Gastrocnemius medialis (tissue), 4 donors: ENCODE data around the gene COG1. TPM values are rescaled to one million over a fixed set of nuclear protein-coding genes. Genes with fewer than 3 reads are reported as not detected.

Source experiments
- ATAC-seq, 2 donors: fragments of 150-250 bp; one replicate each; pipeline ENCODE4 v1.9.1; 2016
- DNase-seq, 2 donors: peaks; one replicate each; pipeline ENCODE4 v3.0.0-alpha.2; 2019
- H3K27ac ChIP-seq, 4 donors: fragments of 200-600 bp; sonication (generic); 1 replicate in 1 of 4; 2 replicates in 3 of 4; pipeline ENCODE4 v1.5.1; 2016 to 2018; ENCODE audit warnings: mild to moderate bottlenecking in 2 of 4, moderate library complexity in 1 of 4
- H3K27me3 ChIP-seq, 3 donors: fragments of 200-600 bp; sonication (generic) in 2 of 3; 1 replicate in 1 of 3; 2 replicates in 2 of 3; pipeline versions ENCODE4 v1.5.1 to v1.6.0; 2016 to 2019; ENCODE audit warnings: mild to moderate bottlenecking in 1 of 3, moderate library complexity in 1 of 3
- H3K36me3 ChIP-seq, 2 donors: fragments of 200-600 bp; sonication (generic) in 1 of 2; one replicate each; pipeline ENCODE4 v1.5.1; 2017 to 2018
- H3K4me1 ChIP-seq, 2 donors: fragments of 200-600 bp; sonication (generic) in 1 of 2; one replicate each; pipeline ENCODE4 v1.5.1; 2016 to 2017; ENCODE audit warnings: mild to moderate bottlenecking in 2 of 2
- H3K4me3 ChIP-seq, 4 donors: fragments of 200-600 bp; sonication (generic) in 3 of 4; 1 replicate in 1 of 4; 2 replicates in 3 of 4; pipeline ENCODE4 v1.5.1; 2016 to 2019; ENCODE audit warnings: mild to moderate bottlenecking in 2 of 4
- H3K9me3 ChIP-seq, 3 donors: fragments of 200-600 bp; sonication (generic) in 2 of 3; 1 replicate in 1 of 3; 2 replicates in 2 of 3; pipeline ENCODE4 v1.5.1; 2016 to 2019
- POLR2A ChIP-seq, 2 donors: fragments of 450-650 bp; IDR thresholded peaks; one replicate each; pipeline ENCODE4 v1.6.1; 2017; ENCODE audit warnings: antibody characterized with exemption in 2 of 2, mild to moderate bottlenecking in 2 of 2, moderate library complexity in 2 of 2
- in situ Hi-C, 4 donors: fragments of 200-750 bp; cut with MboI; loops; one replicate each; pipeline versions ENCODE4 v1.15.0 to v1.8.0; 2017; ENCODE audit warnings: low sequenced_read_pairs in 4 of 4
- intact Hi-C: fragments of 100-400 bp; cut with DNase I; formaldehyde crosslinking; loops from one replicate; pipeline ENCODE4 v1.15.1; 2023; ENCODE audit warnings: low total_unique reads
- total RNA-seq, 4 donors: library from RNA; depleted of rRNA; stranded (reverse); fragments of >200 nt; gene quantifications; one replicate each; pipeline versions ENCODE4 v1.1.0 to v1.2.3, GENCODE V29; 2016
- TF ChIP-seq, protein P1 (sequence below), 5 experiments: fragments of 450-650 bp in 3 of 5; fragments of 200-600 bp in 2 of 5; sonication (generic) in 2 of 5; IDR thresholded peaks in 4 of 5; conservative IDR thresholded peaks in 1 of 5; 1 replicate in 4 of 5; 2 replicates in 1 of 5; pipeline ENCODE4 v1.5.1; 2016 to 2019; ENCODE audit warnings: antibody characterized with exemption in 5 of 5, mild to moderate bottlenecking in 3 of 5, moderate library complexity in 3 of 5

COG1 gene
- total RNA-seq, 4 donors from 2014 or later = 21.2 to 34.7 (median 26.7) TPM

DNA sequence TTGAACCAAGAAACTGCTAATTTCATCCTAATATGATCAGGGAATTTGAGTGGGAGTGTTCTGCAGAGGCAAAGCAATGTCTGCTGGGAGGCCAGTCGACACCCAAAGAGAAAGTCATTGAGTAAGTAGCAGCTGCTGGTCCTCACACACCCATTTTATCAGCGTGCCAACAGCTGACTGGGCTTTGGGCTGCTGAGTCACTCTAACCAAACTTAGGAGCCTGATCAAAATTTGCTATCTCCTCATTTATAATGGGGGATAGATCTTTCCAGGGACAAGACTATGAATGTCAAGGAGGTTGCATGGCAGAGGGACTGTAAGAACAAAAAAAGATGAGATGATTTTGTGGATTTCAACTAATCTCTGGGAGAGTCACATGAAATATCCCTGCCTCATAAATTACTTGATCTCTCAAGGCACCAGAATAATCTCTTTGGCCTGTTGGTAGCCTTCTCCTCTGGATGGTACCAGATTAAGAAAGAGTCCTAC, 35.9 kb downstream of the COG1 start:
- DNase-seq (peak; percentile 71 to 85), ATAC-seq (peak; percentile 74 to 78)
- H3K36me3 ChIP-seq = no peaks in the 10 kb centered on the region
- peak overlapping the region; percentile 87 to 97 (median 95) for H3K27ac ChIP-seq
- no peaks in the 10 kb centered on the region for H3K27me3 ChIP-seq
- H3K9me3 ChIP-seq = no peaks in the 10 kb centered on the region
- in situ Hi-C loops = no loop called here
- no peak for TF ChIP-seq POLR2A (IDR thresholded peaks at IDR 0.05)
- TF ChIP-seq, protein P1, sequence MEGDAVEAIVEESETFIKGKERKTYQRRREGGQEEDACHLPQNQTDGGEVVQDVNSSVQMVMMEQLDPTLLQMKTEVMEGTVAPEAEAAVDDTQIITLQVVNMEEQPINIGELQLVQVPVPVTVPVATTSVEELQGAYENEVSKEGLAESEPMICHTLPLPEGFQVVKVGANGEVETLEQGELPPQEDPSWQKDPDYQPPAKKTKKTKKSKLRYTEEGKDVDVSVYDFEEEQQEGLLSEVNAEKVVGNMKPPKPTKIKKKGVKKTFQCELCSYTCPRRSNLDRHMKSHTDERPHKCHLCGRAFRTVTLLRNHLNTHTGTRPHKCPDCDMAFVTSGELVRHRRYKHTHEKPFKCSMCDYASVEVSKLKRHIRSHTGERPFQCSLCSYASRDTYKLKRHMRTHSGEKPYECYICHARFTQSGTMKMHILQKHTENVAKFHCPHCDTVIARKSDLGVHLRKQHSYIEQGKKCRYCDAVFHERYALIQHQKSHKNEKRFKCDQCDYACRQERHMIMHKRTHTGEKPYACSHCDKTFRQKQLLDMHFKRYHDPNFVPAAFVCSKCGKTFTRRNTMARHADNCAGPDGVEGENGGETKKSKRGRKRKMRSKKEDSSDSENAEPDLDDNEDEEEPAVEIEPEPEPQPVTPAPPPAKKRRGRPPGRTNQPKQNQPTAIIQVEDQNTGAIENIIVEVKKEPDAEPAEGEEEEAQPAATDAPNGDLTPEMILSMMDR (IDR thresholded peaks at IDR 0.05 in 4 of 5, conservative IDR thresholded peaks at IDR 0.05 in 1 of 5) = no peak
- no peak overlapping the region for H3K4me3 ChIP-seq
- H3K4me1 ChIP-seq = peaks cover 54 to 56% of the 10 kb centered on the region in 2 donors
- intact Hi-C loops = no loop called here

DNA sequence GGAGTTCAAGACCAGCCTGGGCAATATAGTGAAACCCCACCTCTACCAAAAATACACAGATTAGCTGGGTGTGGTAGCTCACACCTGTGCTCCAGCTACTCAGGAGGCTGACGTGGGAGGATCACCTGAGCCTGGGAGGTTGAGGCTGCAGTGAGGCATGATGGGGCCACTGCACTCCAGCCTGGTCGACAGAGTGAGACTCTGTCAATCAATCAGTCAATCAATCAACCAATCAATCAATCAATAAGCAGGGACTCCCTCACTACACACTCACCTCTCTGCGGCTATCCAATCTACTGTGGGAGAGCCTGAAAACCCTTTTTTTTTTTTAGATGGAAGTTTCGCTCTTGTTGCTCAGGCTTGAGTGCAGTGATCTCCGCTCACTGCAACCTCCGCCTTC, 37.2 kb downstream of the COG1 start:
- in situ Hi-C loops (loop anchor here in 1 of 4 donors (5.0 kb wide), 1 partner anchor 43 kb away; no protein-coding TSS in a partner anchor), intact Hi-C loops (no loop called here)
- DNase-seq (no peak), ATAC-seq (no peak)
- H3K27ac ChIP-seq = peak overlapping the region; percentile 87 to 97 (median 95)
- H3K9me3 ChIP-seq = no peaks in the 10 kb centered on the region
- no peaks in the 10 kb centered on the region for H3K36me3 ChIP-seq
- peaks cover 56 to 57% of the 10 kb centered on the region in 2 donors for H3K4me1 ChIP-seq
- no peak for TF ChIP-seq POLR2A (IDR thresholded peaks at IDR 0.05)
- TF ChIP-seq, protein P1 (IDR thresholded peaks at IDR 0.05 in 4 of 5, conservative IDR thresholded peaks at IDR 0.05 in 1 of 5) = no peak
- no peaks in the 10 kb centered on the region for H3K27me3 ChIP-seq
- no peak overlapping the region for H3K4me3 ChIP-seq

DNA sequence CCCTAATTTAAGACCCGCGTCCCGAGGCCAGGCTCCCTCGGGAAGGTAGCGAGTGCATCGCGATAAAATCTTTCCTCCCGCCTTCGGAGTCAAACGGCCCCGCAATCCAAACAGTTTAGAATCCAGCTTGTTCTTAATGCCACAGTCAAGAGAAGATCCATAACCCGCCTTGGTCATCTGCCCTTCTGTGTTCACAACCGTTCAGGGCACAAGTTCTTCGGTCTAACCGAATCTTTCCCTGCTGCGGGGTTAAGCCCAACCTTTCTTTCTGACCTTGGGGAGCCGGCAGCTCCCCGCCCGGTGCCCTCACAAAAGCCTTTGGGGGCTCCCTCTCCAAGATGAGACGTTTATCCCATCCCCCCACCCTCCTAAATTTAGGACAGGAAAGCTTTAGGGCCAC, 38.5 kb downstream of the COG1 start:
- intact Hi-C loops (no loop called here), in situ Hi-C loops (loop anchor here in 1 of 4 donors (5.0 kb wide), 1 partner anchor 44 kb away; no protein-coding TSS in a partner anchor)
- no peaks in the 10 kb centered on the region for H3K27me3 ChIP-seq
- H3K36me3 ChIP-seq = peaks cover 0 to 12% of the 10 kb centered on the region in 2 donors
- H3K9me3 ChIP-seq = no peaks in the 10 kb centered on the region
- H3K4me3 ChIP-seq = peak overlapping the region; percentile 89 to 99 (median 96)
- DNase-seq (no peak), ATAC-seq (no peak)
- H3K27ac ChIP-seq = peak overlapping the region; percentile 92 to 97 (median 95)
- peaks cover 51 to 57% of the 10 kb centered on the region in 2 donors for H3K4me1 ChIP-seq
- TF ChIP-seq, protein P1 (IDR thresholded peaks at IDR 0.05 in 4 of 5, conservative IDR thresholded peaks at IDR 0.05 in 1 of 5) = no peak
- TF ChIP-seq POLR2A (IDR thresholded peaks at IDR 0.05) = no peak

DNA sequence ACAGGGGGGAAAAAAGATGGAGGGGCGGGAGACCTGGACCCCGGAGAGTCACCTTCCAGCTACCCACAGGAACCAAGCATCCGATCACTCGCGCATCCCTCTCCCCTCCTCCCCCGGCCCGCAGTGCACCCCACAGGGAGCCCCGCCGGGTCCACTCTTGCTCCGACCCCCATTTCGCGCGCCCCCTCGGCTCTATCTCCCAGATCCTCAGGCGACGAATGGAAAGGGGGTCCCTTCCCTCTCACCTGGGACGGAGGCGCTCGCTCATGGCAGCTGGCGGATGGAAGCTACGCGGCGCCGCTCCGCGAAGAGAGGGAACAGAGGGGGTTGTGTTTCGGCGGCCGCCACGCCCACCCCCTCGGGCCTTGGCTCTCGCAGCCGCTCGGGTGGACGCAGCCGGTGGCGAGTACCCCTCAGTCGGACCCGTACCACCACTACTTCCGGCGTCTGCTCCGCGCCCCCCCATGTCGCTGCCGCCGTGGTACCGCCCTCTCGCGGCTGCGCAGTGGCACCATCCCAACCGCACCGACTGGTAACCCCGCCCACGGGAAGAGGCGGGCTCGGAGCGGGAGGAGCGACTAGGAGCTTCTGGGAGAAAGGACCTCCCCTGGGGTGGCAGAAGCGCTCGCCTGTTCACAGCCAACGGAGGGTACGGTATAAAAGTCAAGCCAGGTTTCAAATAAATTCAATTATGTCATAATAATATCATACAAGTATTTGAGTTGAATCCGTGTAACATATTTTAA, 39.2 kb downstream of the COG1 start:
- Histone ChIP-seq H3K27me3 (no peaks in the 10 kb centered on the region), H3K36me3 (peaks cover 0 to 18% of the 10 kb centered on the region in 2 donors), H3K9me3 (no peaks in the 10 kb centered on the region), H3K27ac (peak overlapping the region; percentile 92 to 97 (median 95)), H3K4me3 (peak overlapping the region; percentile 89 to 99 (median 96)), H3K4me1 (peaks cover 44 to 51% of the 10 kb centered on the region in 2 donors)
- TF ChIP-seq POLR2A (IDR thresholded peaks at IDR 0.05) = peak; percentile 90 to 91
- TF ChIP-seq, protein P1 (IDR thresholded peaks at IDR 0.05 in 4 of 5, conservative IDR thresholded peaks at IDR 0.05 in 1 of 5) = peak in 4 of 5 experiments; percentile 43 to 63 (median 58)
- in situ Hi-C loops = loop anchor here in 1 of 4 donors (5.0 kb wide), 1 partner anchor 45 kb away; no protein-coding TSS in a partner anchor
- ATAC-seq (peak; percentile 84 to 86), DNase-seq (peak; percentile 94)
- intact Hi-C loops = loop anchor here (1.0 kb wide), 2 partner anchors 40 to 80 kb away; partner anchors contain the start of gene CDC42EP4
